ENCODE data around the gene CDH13. TPM values are rescaled to one million over a fixed set of nuclear protein-coding genes. Genes with fewer than 3 reads are reported as not detected.

CDH13 gene
- total and polyA plus RNA-seq, 2 experiments from 2014 or later, result 1.6 to 4.4 TPM

- Histone ChIP-seq H3K9me2 (ENCODE audit: insufficient read depth) (no peaks in the 10 kb centered on the region; the same call in 1 of the 2 replicates), H3K4me2 (no peak overlapping the region), H3F3A (replicated peaks; ENCODE audit: low read depth) (no peaks in the 10 kb centered on the region), H3K4me1 (ENCODE audit: insufficient read depth) (no peaks in the 10 kb centered on the region), H3K27ac (ENCODE audit: low read depth) (no peak overlapping the region), H3K4me3 (no peak overlapping the region), H3K27me3 (ENCODE audit: insufficient read depth) (no peaks in the 10 kb centered on the region), H2AFZ (no peak overlapping the region), H4K20me1 (replicated peaks; ENCODE audit: insufficient read depth) (no peaks in the 10 kb centered on the region), H3K36me3 (ENCODE audit: insufficient read depth) (no peaks in the 10 kb centered on the region), H3K79me2 (replicated peaks; ENCODE audit: insufficient read depth) (no peaks in the 10 kb centered on the region)
- Mint-ChIP-seq H3K4me1 (peaks cover 12% of the 10 kb centered on the region; the same call in 2 of the 3 replicates), H3K36me3 (ENCODE audit: low read depth) (no peaks in the 10 kb centered on the region), H3K27ac (no peak overlapping the region), H3K9me3 (peaks cover 8% of the 10 kb centered on the region; the same call in 1 of the 3 replicates), H3K4me3 (no peak overlapping the region), H3K27me3 (ENCODE audit: insufficient read depth, low read depth, poor library complexity) (no peaks in the 10 kb centered on the region)
- ATAC-seq, result no peak
- no peak for DNase-seq (ENCODE audit: low spot score)
- TF ChIP-seq REST (IDR thresholded peaks at IDR 0.05; ENCODE audit: unreplicated experiment), result no peak
These were observed 988.6 kb downstream of the CDH13 start for GRCh38 chr16:83615141-83615952.

GRCh38 chr16:83615953-83616350, 989.2 kb downstream of the CDH13 start:
- no peak overlapping the region for H3K4me3 Mint-ChIP-seq
- peaks cover 14% of the 10 kb centered on the region; the same call in 2 of the 3 replicates for H3K4me1 Mint-ChIP-seq
- no peaks in the 10 kb centered on the region for H3K36me3 ChIP-seq (ENCODE audit: insufficient read depth)
- DNase-seq (ENCODE audit: low spot score) (no peak), ATAC-seq (no peak)
- H4K20me1 ChIP-seq (replicated peaks; ENCODE audit: insufficient read depth), result no peaks in the 10 kb centered on the region
- no peak overlapping the region for H3K4me3 ChIP-seq
- H3K9me3 Mint-ChIP-seq, result peaks cover 8% of the 10 kb centered on the region; the same call in 1 of the 3 replicates
- H3K27me3 Mint-ChIP-seq (ENCODE audit: insufficient read depth, low read depth, poor library complexity), result peaks cover under 1% of the 10 kb centered on the region
- H3K4me2 ChIP-seq, result no peak overlapping the region
- no peak overlapping the region for H3K27ac ChIP-seq (ENCODE audit: low read depth)
- no peaks in the 10 kb centered on the region for H3K27me3 ChIP-seq (ENCODE audit: insufficient read depth)
- no peak overlapping the region for H3K27ac Mint-ChIP-seq
- no peaks in the 10 kb centered on the region for H3F3A ChIP-seq (replicated peaks; ENCODE audit: low read depth)
- no peaks in the 10 kb centered on the region for H3K79me2 ChIP-seq (replicated peaks; ENCODE audit: insufficient read depth)
- no peaks in the 10 kb centered on the region for H3K36me3 Mint-ChIP-seq (ENCODE audit: low read depth)
- H3K4me1 ChIP-seq (ENCODE audit: insufficient read depth), result no peaks in the 10 kb centered on the region
- H2AFZ ChIP-seq, result no peak overlapping the region
- no peaks in the 10 kb centered on the region; the same call in 1 of the 2 replicates for H3K9me2 ChIP-seq (ENCODE audit: insufficient read depth)
- TF ChIP-seq REST (IDR thresholded peaks at IDR 0.05; ENCODE audit: unreplicated experiment), result no peak
- TF ChIP-seq JUNB (IDR thresholded peaks at IDR 0.05; ENCODE audit: unreplicated experiment), result no peak
- no peak for TF ChIP-seq CREB1 (CRISPR knock-in tag; IDR thresholded peaks at IDR 0.05; ENCODE audit: low read depth)
- TF ChIP-seq ZNF462 (CRISPR knock-in tag; IDR thresholded peaks at IDR 0.05), result no peak
- no peak for TF ChIP-seq EZH2 (IDR thresholded peaks at IDR 0.05; ENCODE audit: low read depth, unreplicated experiment)

Measured in GM23338 (cell line).